ENCODE measurements around the gene TMPRSS11D. TPM values are rescaled to one million over a fixed set of nuclear protein-coding genes. Genes with fewer than 3 reads are reported as not detected.

Gene TMPRSS11D
- total and polyA plus RNA-seq, 2 donors (not counting 3 experiments of a cell fraction or from before 2014, with no cell fraction given): 0.03 TPM; not detected in 1

DNA sequence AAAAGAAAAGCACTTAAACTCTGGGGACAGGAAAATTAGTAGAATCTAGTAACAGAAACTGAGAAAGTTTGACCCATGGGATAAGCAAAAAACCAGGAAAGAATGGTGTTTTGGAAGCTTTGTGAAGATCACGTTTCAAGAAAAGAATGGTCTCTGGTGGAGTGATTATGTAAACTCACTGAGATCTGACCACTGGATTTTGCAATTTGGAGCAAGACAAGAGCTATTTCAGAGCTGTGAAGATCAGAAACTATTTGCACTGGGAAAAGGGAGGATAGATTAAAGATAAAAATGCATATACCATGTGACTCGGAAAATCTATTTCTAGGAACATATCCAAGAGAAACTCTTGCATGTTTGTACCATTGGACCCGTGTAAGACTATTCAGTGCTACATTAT is 4.3 kb downstream of the TMPRSS11D start:
- Histone ChIP-seq H3K9ac (replicated peaks; ENCODE audit: extremely low read depth, insufficient read depth, low read length) (no peak overlapping the region), H3K79me2 (ENCODE audit: control insufficient read depth, insufficient read depth, low read length) (no peaks in the 10 kb centered on the region), H3K36me3 (ENCODE audit: control insufficient read depth in 2 of 2, extremely low read depth in 1 of 2, insufficient read depth in 2 of 2, low read length in 2 of 2) (no peaks in the 10 kb centered on the region), H3K27ac (ENCODE audit: insufficient read depth, low read depth, low read length) (no peak overlapping the region), H3K9me3 (replicated peaks; ENCODE audit: control insufficient read depth, insufficient read depth, low read length) (no peaks in the 10 kb centered on the region), H3K9me1 (replicated peaks; ENCODE audit: control insufficient read depth, extremely low read depth, insufficient read depth, low read length) (no peaks in the 10 kb centered on the region), H2AFZ (ENCODE audit: low read depth, low read length) (no peak overlapping the region), H3K4me3 (replicated peaks in 1 of 3; ENCODE audit: insufficient read depth in 1 of 3, low read depth in 1 of 3, low read length in 3 of 3) (no peak overlapping the region), H3K4me2 (ENCODE audit: insufficient read depth, low read length) (no peak overlapping the region), H3K27me3 (ENCODE audit: control insufficient read depth in 2 of 2, insufficient read depth in 2 of 2, low read length in 2 of 2) (no peaks in the 10 kb centered on the region), H4K20me1 (replicated peaks; ENCODE audit: control insufficient read depth, extremely low read depth, insufficient read depth, low read length) (no peaks in the 10 kb centered on the region), H3K4me1 (ENCODE audit: control insufficient read depth, extremely low read depth, insufficient read depth, low read length) (no peaks in the 10 kb centered on the region)
- DNase-seq (ENCODE audit: low read depth, low spot score) (no peak), FAIRE-seq (no peak)
- TF ChIP-seq POLR2A (IDR thresholded peaks at IDR 0.05; ENCODE audit: low read depth, low read length): no peak
- TF ChIP-seq, protein P1, sequence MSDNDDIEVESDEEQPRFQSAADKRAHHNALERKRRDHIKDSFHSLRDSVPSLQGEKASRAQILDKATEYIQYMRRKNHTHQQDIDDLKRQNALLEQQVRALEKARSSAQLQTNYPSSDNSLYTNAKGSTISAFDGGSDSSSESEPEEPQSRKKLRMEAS (IDR thresholded peaks at IDR 0.05; ENCODE audit: insufficient read depth, insufficient read length): no peak
- TF ChIP-seq MYC (IDR thresholded peaks at IDR 0.05; ENCODE audit: low read depth, low read length): no peak
- no peak for TF ChIP-seq FOS (IDR thresholded peaks at IDR 0.05; ENCODE audit: borderline replicate concordance, insufficient read depth, low read length)
- TF ChIP-seq, protein P2, sequence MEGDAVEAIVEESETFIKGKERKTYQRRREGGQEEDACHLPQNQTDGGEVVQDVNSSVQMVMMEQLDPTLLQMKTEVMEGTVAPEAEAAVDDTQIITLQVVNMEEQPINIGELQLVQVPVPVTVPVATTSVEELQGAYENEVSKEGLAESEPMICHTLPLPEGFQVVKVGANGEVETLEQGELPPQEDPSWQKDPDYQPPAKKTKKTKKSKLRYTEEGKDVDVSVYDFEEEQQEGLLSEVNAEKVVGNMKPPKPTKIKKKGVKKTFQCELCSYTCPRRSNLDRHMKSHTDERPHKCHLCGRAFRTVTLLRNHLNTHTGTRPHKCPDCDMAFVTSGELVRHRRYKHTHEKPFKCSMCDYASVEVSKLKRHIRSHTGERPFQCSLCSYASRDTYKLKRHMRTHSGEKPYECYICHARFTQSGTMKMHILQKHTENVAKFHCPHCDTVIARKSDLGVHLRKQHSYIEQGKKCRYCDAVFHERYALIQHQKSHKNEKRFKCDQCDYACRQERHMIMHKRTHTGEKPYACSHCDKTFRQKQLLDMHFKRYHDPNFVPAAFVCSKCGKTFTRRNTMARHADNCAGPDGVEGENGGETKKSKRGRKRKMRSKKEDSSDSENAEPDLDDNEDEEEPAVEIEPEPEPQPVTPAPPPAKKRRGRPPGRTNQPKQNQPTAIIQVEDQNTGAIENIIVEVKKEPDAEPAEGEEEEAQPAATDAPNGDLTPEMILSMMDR (IDR thresholded peaks at IDR 0.05; ENCODE audit: extremely low read depth in 1 of 2, insufficient read depth in 1 of 2, low read depth in 1 of 2, low read length in 2 of 2): no peak
- TF ChIP-seq POLR2AphosphoS5 (IDR thresholded peaks at IDR 0.05; ENCODE audit: insufficient read depth, low read depth, low read length): no peak
- no peak for TF ChIP-seq GATA2 (IDR thresholded peaks at IDR 0.05; ENCODE audit: insufficient read depth, insufficient read length, low read depth, low read length)
- TF ChIP-seq EZH2 (IDR thresholded peaks at IDR 0.05; ENCODE audit: borderline replicate concordance, low read depth, low read length, severe bottlenecking): no peak
- TF ChIP-seq JUN (IDR thresholded peaks at IDR 0.05; ENCODE audit: borderline replicate concordance, insufficient read depth, insufficient read length, low read depth): no peak
- ChIA-PET POLR2A (no interaction called here), CTCF (interaction anchor here (1.0 kb wide), 1 partner anchor 31 kb away, joined by 4 read pairs; no protein-coding TSS in a partner anchor)
- no TSS peak for BruUV-seq (replicated peaks)
- dilution Hi-C loops (cut with MboI; ENCODE audit: extremely low pct_ligation_motif_present, low sequenced_read_pairs) (no loop called here), intact Hi-C loops (cut with micrococcal nuclease) (no loop called here)

Measured in endothelial cell of umbilical vein (primary cell).